RPMI7951 (cell line): Measurements from ENCODE around the gene ADAMTSL2. TPM values are rescaled to one million over a fixed set of nuclear protein-coding genes. Genes with fewer than 3 reads are reported as not detected.

Experiments used
- DNase-seq: peaks from one replicate; pipeline ENCODE4 v3.0.0-alpha.2; 2012; ENCODE audit warnings: low read depth
- total RNA-seq: library from RNA; depleted of rRNA; stranded (reverse); fragments of >200 nt; shearing (Covaris generic); gene quantifications from 2 replicates; pipeline ENCODE4 v1.2.3, GENCODE V29; 2014

The ADAMTSL2 gene
- total RNA-seq, 1 experiment from 2014 or later = 6.6 TPM

DNA sequence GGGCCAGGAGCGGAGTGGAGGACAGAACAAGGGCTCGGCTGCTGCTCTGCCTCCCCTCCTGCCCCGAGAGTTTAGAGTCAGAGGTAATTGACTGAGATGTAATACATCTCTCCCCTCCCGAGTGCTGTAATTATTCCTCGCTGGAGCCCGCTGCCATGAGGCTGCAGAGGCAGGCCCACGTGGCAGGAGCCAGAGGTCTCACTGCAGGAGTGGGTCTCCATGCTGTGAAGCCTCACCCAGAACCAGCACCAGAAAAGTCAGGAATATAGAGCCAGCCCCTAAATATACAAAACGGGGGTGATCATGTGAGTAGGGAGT is 72.2 kb downstream of the ADAMTSL2 start:
- no peak for DNase-seq

DNA sequence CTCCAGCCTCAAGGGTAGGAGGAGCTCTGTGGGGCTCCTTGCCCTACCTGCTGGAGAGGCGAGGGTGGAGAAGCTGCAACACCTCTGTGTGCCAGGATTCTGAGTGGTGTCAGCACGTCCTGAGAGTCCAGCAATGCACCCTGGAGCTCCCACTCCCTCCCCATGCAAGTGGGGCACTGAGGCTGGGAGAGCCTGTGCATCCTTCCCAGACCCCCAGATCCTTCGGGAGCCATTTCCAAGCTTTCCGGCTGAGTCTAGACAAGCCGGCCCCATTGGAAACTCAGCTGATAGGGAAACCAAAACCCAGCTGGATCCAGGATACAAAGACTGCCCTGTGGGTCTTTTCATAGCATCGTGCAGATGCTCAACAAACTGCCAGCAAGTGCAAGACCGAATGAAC is 72.9 kb downstream of the ADAMTSL2 start:
- DNase-seq = no peak

DNA sequence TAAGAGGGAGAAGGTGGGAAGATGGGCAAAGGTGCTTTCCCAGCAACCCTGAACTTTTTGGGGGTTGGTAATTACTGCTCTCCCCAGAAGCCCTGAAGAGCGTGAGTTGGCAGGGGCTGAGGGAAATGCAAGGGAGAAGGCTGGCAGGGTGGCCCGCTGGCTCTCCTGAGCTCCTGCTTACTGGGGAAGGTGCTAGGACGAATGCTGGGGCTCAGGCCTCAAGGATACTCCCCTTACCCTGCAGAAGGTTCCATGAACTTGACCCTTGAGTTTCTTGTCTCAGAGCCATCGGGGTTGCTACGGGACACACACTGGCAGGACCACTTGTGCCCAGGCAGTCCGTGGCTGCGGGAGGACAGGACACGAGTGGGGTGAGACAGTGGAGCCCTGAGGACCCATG is 73.5 kb downstream of the ADAMTSL2 start:
- DNase-seq = no peak

DNA sequence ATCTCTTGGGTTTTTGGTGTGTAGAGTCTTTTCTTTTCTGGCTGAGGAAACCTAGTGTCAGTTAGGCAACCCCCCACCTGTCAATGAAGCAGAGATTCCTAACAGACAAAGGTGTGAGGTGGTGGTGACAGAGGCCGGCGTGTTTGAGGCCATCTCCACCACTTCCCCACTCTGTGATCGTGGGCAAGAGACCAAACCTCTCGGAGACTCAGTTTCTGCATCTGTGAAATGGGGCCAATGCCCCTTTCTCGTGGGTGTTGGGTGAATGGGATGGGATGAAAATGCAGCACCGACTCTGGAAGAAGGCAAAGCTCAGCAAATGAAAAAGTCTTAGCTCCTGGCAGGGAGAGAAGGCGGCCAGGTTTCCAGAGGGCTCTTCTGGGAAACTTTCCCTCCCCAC is 73.9 kb downstream of the ADAMTSL2 start:
- DNase-seq = no peak

DNA sequence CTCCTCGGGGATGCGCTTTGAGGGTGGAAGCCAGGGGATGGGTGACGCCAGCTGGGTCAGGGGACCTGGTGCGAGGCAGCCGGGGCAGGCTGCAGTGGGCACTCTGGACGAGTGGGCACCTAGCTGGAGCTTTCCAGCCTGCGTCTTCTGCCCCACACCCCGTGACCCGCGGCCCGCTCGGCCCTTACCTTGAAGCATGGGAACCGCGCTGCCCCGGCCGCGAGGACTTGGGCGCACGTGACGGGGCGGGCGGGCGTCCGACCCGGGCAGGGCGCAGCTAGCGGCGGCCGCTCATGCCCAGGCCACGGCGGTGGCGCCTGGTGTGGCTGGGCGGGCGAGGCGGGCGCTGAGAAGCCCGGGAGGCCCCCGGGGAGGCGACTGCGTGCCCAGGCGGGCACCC is 74.4 kb downstream of the ADAMTSL2 start:
- DNase-seq = no peak

DNA sequence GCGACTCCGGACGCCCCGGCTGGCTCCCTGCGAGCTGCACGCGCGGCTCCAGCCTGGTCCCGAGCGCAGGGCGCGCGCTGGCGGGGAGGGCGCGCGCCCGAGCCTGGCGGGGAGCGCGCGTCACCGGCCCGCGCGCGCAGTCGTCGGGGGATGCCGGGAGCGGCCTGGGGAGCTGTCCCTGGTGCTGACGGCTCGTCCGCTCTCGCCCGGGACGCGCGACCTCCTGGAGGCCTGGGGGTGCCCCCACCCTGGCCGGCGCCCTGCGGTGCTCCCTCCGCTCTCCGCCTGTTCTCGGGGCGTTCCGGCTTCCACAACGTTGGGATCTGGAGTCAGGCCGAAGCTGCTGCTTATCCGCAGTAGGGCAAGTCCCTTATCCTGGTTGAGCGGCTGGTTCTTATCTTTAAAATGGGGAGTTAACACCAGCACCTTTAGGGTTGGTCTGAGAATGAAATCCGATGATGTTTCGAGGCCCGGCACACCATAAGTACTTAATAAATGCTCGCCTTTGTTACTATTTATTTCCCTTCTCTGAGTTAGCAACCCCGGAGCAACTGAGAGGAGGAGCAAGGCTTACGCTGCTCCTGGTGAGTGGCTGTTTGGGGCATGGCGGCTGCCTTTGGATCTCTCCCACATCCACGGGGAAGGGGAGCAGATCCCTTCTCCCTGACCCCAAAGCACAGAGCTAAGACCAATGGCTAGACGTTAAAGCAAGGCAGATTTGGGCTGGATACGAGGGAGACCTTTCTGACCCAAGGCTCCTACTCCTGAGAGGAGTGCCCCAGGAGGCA is 75.0 kb downstream of the ADAMTSL2 start, which contains the start of gene FAM163B:
FAM163B (minus strand) TSS at position 79 of the 788 bp plus-strand sequence. CDS start 29,166 bp downstream, outside the sequence.
- DNase-seq = peak; percentile 18

DNA sequence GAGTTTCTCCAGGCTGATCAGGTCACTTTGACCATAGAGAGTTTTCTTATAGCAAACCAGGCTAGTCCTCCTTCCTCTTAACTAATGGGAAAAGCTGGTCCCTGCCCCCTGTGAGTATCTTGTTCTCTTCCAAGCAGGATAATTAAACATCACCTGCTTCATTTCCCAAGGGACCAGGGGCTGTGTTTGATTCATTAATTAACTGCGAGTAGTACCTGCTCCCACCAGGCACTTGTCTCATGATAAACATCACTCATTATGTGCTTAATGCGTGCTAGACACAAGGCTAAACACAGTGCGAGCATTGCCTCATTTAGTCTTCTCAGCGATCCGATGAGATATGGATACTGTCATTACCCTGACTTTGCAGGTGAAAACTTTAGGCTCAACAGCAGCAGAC is 76.3 kb downstream of the ADAMTSL2 start:
- no peak for DNase-seq

DNA sequence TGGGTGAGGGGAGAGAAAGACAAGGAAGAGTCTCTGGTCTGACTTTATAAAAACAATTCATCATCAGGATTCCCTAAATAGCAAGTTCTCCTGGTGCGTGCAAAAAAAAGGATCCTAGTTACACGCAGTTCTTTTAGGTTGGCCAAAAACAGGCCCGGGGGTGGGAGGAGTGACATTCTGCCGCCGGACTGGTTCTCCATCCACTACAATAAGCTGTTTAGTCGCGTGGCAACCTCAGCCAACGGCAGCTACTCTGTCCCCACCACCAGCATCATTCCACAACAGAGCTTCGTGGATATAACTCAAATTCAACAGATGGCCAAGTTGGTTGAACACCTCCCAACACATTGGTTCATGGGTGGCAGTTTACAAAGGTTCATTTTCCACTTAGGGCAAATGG is 77.5 kb downstream of the ADAMTSL2 start:
- DNase-seq = no peak

DNA sequence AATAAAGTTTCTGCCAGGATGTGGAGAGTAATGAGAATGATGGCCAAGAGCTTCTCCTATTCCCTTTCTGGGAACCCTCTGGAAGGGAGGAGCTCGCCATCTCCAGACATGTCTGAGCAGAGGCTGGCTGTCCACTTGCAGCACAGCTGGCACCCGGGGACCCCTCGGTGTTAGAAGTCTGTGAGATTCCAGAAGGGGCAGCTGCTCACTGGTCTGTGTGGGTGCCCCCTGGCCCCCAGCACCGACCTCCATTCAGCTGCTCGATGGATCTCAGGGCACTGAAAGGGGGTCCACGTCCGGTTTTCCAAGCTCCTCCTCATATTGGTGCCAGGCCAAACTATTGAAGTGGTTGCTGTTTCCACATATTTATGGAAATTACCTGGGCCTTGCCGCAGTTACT is 78.3 kb downstream of the ADAMTSL2 start:
- no peak for DNase-seq

DNA sequence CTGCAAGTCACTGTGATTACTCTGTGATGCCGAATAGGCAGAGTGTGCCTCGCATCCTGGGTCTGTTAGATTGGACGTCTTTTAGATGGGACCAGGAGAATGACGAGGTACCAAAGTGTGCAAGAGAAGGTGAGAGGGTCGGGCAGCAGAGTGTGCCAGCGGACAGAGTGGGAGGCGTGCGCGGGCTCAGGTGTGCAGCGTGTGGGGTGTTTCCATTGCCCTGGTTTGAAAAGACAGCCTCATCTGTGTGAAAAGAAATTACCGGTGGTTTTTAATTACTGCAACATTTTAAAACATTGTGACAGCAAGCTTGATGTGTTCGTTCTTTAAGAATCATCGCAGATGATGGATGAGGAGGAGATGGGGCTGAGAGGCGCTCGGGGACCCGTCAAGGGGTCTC is 78.9 kb downstream of the ADAMTSL2 start:
- no peak for DNase-seq

DNA sequence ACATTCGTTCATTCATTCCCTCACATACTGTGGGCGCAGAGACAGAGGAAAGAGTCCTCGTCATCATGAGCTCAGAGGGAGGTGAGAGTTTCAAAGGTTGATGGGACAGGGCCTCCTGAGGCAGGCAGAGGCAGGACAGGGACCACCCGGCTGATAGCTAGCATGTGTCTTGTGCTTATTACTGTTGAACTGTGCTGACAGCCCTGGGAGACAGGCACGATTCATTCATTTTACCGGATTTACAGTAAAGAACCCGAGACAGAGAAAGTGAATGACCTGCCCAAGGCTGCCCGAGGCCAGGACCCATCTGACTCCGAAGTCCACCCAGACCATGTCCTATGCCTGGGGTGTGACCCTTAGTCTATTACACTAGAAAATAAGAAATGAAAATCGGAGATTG is 79.6 kb downstream of the ADAMTSL2 start:
- DNase-seq = no peak

DNA sequence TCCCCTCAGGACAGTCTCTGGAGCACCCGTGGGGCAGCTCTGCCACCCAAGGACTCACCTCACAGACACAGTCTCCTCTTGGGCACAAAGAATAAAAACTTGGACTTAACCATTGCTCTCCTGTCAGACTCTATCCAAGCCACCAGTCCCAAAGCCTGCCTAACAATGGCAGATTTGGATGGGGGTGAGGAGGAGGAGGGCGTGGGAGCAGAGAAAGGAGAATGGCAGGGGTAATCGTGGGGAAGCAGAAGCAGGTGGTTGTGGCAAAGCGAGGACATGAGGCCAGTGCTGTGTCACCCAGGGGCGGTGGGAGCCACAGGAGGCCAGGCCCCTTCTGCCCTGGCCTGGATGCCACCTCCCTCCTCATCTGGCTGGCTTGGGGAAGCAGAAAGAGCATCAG is 80.2 kb downstream of the ADAMTSL2 start:
- no peak for DNase-seq

DNA sequence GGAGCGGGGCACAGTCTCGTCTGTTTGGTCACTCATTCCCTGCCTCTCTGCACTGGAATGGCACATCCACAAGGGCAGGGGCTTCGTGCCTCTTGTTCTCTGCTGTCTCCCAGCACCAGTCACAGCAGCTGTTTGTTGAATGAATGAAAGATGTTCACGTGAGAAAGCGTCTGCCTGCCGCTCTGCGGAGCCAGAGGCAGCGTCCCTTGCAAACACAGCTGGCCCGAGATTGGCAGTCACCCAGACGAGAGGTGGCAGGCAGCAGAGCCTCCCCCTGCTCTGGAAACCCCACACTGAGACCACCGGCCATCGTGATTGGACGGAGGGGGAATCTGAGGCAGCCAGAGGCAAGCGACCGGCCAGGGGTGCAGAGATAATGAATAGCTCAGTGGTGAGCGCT is 80.7 kb downstream of the ADAMTSL2 start:
- DNase-seq = no peak

DNA sequence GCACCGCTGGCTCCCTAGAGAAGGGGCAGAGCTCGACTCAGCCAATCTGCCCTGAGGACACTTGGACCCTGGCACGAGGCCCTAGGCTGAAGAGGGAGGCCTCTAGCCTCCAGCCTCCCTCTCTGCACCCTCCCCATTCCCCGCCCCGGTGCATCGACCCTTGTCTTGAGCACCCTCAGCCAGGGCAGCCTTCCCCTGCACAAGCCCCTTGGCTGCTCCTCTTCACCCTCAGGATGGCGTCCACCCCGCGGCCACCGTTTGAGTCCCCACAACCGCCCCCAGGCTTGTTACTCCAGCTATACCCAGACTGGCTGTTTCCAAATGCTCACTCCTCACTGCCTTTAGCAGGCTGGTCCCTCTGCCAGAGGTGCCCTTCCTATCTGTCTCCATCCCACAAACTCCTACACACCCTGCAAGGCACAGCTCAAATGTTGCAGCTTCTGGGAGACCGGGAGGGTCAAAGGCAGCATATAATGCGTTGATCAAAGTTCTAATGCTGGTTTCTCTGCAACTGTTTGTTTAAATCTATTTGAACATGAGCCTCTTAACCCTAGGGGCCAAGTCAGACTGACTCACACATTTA is 81.2 kb downstream of the ADAMTSL2 start:
- DNase-seq = no peak

DNA sequence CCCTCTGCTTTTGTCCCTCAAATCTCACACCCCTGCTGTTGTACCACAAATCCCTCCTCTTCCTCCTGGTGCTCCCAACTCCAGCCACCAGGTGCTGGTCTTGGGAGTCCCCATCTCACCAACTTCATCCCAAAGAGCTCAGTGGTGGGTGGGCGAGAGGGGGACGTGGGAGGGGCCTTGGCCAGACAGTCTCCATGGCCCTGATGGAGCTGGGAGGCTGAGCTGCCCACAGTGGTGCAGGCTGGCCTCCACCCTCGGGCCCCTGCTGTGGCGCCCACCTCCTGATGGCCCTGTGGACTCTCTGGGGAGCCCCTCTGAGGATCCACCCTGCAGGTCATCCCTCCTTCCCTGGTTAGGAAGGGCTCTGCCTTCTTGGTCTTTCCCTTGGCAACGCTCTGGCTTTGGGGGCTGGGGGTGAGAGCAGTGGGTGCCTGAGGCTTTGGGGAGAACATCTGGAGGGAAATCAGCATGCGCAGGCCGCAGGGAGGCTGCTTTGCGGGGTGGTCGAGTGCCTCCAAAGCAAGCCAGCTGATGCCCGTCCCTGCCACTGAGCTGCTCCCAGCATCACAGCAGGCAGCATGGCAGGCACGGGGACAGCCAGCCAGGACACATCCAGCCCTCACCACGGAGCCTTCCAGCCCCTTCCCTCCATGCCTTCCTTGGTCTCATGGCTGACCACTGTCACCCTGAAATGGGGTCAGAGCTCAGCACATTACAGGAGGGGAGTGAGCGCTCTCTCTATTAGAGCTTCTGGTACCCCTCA is 82.3 kb downstream of the ADAMTSL2 start:
- no peak for DNase-seq

DNA sequence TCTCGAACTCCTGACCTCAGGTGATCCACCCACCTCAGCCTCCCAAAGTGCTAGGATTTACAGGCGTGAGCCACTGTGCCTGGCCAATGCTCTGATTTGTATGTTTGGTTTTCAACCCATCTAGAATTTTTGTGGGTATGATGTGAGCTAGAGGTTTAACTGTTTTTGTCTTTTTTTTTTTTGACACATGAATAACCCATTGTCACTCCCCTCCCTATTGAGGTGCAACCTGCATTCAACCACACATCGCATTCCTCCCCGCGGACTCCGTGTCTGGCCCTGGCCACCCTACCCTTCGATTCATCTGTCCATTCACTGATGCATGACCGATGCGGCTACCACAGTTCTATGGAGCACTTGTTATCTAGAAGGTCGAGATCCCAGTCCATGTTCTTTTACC is 84.2 kb downstream of the ADAMTSL2 start:
- no peak for DNase-seq

DNA sequence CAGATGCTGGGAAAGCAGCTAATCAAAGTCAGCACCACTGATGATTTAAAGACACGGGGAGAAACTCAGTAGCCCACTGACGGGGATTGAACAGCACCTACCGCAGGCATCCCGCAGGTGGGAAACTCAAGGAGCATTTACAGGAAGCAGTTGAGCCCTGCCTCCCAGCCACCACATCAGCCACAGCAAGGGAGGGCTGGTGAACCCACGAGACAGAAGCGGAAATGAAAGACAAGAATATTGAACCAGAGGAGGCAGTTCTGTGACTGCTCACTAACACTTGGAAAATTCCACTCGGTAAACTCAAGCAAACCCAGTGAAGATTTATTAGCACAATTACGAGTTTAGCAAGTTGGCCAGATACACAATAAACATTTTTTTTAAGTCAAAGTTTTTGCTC is 85.3 kb downstream of the ADAMTSL2 start:
- DNase-seq = no peak

DNA sequence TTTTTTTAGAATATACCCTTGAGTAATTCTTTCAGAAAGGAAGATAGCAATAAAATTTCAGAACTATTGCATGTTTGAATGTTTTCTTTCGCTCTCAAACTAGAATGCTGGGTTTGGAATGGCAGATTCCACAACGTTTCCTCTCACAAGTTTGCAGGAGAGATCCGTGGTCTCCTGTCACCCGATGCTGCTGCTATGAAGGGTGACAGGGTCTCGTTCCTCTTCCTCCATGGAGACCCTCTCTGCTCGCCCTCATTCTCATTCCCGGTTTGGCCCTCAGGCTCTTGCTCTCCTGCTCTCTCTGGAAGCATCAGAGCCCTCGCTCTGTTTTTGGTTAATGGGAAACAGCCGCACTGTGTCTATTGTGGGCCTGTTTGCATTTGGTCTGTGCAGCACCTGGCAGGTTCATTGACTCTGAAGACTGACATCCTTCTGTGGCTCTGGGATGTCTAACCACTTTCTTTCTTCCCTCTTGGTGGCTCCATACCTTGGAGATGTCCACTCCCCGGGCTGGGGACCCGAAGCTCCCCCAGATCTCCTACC is 87.3 kb downstream of the ADAMTSL2 start:
- DNase-seq = no peak

DNA sequence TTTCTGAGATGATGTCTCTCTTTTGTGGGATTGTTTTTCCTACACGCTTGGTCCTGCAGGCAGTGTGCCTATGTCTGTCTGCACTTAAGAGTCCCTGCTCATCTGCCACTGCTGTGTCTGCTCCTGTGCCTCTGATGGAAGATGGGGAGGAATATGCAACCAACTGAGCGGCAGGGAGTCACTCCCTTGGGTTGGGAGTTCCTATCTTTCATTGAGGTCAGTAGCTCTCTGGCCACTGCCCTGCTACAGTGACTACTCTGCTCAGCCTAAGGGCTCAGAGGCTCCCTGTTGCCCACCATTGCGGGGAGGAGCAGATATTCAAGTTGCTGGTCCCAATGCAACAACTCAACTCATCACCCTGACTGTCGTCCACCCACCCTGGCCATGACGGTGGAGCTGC is 88.1 kb downstream of the ADAMTSL2 start:
- DNase-seq = no peak
